ENCODE data around the gene XPNPEP2.

XPNPEP2 gene

DNA sequence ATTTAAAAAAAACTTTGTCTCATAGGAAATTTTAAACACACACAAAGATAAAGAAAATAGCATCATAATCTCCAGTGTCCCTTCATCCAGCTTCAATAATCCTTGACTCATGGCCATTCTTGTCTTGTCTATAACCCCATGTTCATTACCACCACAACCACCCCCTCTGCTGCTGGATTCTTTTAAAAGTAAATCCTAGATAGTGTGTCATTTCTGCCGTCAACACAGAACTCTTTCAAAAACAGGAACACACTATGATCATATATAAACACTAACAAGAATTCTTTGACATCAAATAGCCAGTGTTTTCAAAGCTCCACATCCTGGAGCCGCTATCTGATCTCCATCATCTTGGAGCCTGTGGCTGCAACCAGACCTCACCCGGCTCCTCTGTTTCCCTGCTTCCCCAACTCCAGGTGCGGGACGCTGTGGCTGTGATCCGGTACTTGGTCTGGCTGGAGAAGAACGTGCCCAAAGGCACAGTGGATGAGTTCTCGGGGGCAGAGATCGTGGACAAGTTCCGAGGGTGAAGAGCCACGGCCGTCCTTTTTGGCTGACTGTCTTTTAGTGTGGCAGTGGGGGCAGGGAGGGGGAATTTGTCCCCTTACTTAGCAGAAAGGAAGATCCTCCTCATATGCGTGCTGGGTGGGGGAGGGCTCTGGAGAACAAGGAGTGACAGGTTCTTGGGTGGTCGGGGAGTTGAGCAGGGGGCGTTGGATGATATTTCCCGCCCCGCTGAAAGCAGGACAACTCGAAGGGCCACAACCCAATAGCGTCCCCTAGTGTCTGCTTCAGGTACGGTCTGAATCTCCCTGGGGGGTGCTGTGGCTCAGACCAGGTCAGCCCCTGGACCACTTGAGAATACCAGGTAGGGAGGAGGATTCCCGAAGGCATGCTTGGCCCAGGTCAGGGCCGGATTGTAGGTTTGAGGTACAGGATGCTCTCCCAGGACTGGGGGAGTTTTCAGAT, 15.6 kb downstream of the XPNPEP2 start:
- H3K9ac ChIP-seq (ENCODE audit: low read length) = no peak overlapping the region
- H3K4me3 ChIP-seq (ENCODE audit: low read length) = no peak overlapping the region
- H3K4me1 ChIP-seq (ENCODE audit: control insufficient read depth, insufficient read depth, low read length) = peaks cover 17% of the 10 kb centered on the region
- no peaks in the 10 kb centered on the region for H3K9me3 ChIP-seq (ENCODE audit: control insufficient read depth, low read length)
- DNase-seq (ENCODE audit: low read depth) = no peak
- no peaks in the 10 kb centered on the region for H3K36me3 ChIP-seq (ENCODE audit: control insufficient read depth, insufficient read depth, low read length, severe bottlenecking)
- peaks cover 9% of the 10 kb centered on the region for H3K27me3 ChIP-seq (replicated peaks; ENCODE audit: control insufficient read depth, insufficient read depth, low read length)

DNA sequence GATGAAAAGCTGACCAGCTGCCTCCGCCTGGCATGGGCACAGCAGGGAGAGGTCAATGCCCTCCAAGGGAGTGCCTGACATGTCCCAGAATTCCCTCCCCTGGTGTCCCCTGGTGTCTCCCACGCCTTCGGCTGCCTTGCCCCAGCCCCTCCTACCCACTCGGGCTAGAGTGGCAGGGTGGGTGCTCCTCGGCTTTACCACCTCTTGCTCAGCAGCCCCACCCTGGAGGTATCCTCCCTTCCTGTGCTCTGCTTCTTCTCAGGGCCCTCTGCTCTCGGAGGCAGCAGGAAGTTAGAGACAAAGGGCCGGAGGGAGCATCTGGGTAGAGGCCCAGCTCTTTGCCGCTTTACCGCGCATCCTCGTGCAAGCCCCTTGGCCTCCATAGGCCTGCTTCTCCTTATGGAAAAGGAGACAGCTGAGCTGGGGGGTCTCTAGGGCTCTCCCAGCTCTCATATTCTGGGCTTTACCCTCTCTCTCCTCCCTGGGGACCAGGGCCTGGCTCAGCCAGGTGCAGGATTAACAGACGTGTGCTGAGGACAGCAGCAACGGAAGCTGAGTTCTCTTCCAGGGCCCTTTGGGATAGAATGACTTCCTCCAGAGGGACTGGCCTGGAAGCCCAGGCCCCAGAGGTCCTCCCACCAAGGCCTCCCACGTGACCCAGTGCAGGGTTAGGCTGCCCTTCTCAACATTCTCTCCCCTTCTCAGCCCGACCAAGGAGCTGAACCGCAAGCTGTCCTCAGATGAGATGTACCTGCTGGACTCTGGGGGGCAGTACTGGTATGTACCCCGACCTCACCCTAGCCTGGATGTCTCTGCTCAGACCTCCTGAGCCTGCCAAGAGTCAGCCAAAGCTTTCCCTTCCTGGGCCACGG, 17.2 kb downstream of the XPNPEP2 start:
- no peak for DNase-seq (ENCODE audit: low read depth)
- H3K9me3 ChIP-seq (ENCODE audit: control insufficient read depth, low read length) = no peaks in the 10 kb centered on the region
- no peak overlapping the region for H3K9ac ChIP-seq (ENCODE audit: low read length)
- no peaks in the 10 kb centered on the region for H3K36me3 ChIP-seq (ENCODE audit: control insufficient read depth, insufficient read depth, low read length, severe bottlenecking)
- peaks cover 9% of the 10 kb centered on the region for H3K27me3 ChIP-seq (replicated peaks; ENCODE audit: control insufficient read depth, insufficient read depth, low read length)
- no peak overlapping the region for H3K4me3 ChIP-seq (ENCODE audit: low read length)
- H3K4me1 ChIP-seq (ENCODE audit: control insufficient read depth, insufficient read depth, low read length) = peaks cover 24% of the 10 kb centered on the region

DNA sequence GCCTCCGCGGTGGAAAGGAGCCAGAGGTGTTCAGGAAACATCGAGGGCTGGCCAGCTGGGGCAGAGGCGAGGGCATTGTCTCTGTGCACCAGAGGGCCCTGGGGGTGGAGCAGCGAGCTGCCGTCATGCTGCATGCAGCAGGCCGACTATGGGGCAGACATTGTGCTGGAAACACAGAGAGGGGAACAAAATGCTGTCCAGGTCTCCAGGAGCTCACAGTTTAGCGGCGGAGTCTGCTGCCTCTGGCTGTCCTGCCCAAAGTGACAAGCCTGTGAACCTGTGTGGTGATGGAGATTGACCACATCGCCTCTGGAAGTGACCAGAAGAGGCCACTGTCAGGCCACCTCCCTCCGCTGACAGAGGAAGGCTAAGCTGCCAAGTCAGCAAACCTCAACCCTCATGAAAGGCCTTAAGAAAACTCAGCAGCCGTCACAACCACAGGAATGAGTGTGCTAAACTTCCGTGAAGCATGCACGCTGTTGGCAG, 20.8 kb downstream of the XPNPEP2 start:
- Histone ChIP-seq H3K36me3 (ENCODE audit: control insufficient read depth, insufficient read depth, low read length, severe bottlenecking) (no peaks in the 10 kb centered on the region), H3K4me3 (ENCODE audit: low read length) (no peak overlapping the region), H3K9ac (ENCODE audit: low read length) (peak overlapping the region; percentile 60), H3K9me3 (ENCODE audit: control insufficient read depth, low read length) (no peaks in the 10 kb centered on the region), H3K27me3 (replicated peaks; ENCODE audit: control insufficient read depth, insufficient read depth, low read length) (peaks cover 7% of the 10 kb centered on the region), H3K4me1 (ENCODE audit: control insufficient read depth, insufficient read depth, low read length) (peaks cover 24% of the 10 kb centered on the region)
- peak; percentile 73 for DNase-seq (ENCODE audit: low read depth)

DNA sequence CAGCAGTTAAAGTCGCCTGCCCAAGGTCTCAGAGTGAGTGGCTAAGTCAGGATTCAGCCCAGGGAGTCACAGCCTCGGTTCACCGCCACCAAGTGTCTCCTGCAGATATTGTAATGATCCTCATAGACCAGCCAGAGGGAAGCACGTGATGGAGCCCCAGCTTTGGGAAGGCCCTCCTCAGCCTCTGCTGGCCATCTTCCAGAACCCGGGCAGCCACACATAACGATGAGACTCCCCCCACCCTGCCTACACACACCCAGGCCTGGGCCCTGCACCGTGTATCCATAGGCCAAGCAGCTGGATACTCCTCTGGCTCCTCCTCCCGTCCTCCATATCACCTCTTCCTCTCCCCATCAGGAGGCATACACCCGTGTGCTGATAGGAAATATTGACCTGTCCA, 21.4 kb downstream of the XPNPEP2 start:
- Histone ChIP-seq H3K36me3 (ENCODE audit: control insufficient read depth, insufficient read depth, low read length, severe bottlenecking) (no peaks in the 10 kb centered on the region), H3K4me3 (ENCODE audit: low read length) (no peak overlapping the region), H3K4me1 (ENCODE audit: control insufficient read depth, insufficient read depth, low read length) (peaks cover 24% of the 10 kb centered on the region), H3K27me3 (replicated peaks; ENCODE audit: control insufficient read depth, insufficient read depth, low read length) (peaks cover 2% of the 10 kb centered on the region), H3K9me3 (ENCODE audit: control insufficient read depth, low read length) (no peaks in the 10 kb centered on the region), H3K9ac (ENCODE audit: low read length) (peak overlapping the region; percentile 60)
- DNase-seq (ENCODE audit: low read depth) = no peak

DNA sequence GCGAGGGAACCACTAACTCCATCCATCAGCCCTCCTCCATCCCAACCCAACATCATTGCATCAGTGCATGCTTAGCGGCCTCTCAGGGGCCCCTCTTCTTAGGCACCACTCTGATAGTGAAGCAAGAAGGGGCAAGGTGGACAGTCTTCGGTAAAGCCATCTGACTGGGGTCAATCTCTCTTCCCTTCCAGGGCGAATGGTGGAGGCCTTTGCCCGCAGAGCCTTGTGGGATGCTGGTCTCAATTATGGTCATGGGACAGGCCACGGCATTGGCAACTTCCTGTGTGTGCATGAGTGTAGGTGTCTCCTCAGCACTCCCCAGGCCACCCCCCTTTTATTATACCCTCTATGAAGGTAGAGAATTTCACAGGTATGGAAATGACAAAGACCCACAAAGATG, 22.2 kb downstream of the XPNPEP2 start:
- Histone ChIP-seq H3K4me1 (ENCODE audit: control insufficient read depth, insufficient read depth, low read length) (peaks cover 24% of the 10 kb centered on the region), H3K27me3 (replicated peaks; ENCODE audit: control insufficient read depth, insufficient read depth, low read length) (no peaks in the 10 kb centered on the region), H3K4me3 (ENCODE audit: low read length) (no peak overlapping the region), H3K36me3 (ENCODE audit: control insufficient read depth, insufficient read depth, low read length, severe bottlenecking) (no peaks in the 10 kb centered on the region), H3K9ac (ENCODE audit: low read length) (no peak overlapping the region), H3K9me3 (ENCODE audit: control insufficient read depth, low read length) (no peaks in the 10 kb centered on the region)
- no peak for DNase-seq (ENCODE audit: low read depth)

DNA sequence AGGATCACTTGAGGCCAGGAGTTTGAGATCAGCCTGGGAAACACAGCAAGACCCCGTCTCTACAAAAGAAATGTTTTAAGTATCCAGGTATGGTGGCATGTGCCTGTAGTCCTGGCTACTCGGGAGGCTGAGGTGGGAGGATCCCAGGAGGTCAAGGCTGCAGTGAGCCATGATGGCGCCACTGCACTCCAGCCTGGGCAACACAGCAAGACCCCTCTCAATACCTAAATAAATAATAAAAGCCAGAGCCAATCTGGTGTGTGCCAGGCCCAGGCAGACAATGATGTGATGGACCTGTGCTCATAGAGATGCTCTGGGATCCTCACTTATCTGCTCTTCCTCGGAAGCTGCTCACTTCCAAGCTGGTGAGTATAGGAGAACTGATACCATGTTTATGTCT, 22.8 kb downstream of the XPNPEP2 start:
- Histone ChIP-seq H3K36me3 (ENCODE audit: control insufficient read depth, insufficient read depth, low read length, severe bottlenecking) (no peaks in the 10 kb centered on the region), H3K9ac (ENCODE audit: low read length) (no peak overlapping the region), H3K9me3 (ENCODE audit: control insufficient read depth, low read length) (no peaks in the 10 kb centered on the region), H3K4me3 (ENCODE audit: low read length) (no peak overlapping the region), H3K27me3 (replicated peaks; ENCODE audit: control insufficient read depth, insufficient read depth, low read length) (no peaks in the 10 kb centered on the region), H3K4me1 (ENCODE audit: control insufficient read depth, insufficient read depth, low read length) (peaks cover 24% of the 10 kb centered on the region)
- no peak for DNase-seq (ENCODE audit: low read depth)

DNA sequence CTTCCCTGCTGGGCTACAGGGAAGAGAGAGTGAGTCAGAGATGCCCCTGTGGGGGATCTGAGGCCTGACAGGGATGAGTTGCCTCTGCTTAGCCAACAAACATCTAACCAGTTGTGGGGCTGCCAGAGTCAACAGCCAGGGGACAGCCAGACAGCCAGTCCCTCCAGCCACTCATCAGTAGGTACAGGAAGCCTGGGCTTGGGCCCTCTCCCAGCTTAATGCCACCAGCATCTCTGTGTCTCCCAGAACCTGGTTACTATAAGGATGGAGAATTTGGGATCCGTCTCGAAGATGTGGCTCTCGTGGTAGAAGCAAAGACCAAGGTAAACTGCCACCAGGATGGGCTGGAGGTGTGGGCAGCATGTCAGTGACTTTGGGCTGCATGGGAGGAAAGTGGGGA, 23.7 kb downstream of the XPNPEP2 start:
- no peaks in the 10 kb centered on the region for H3K9me3 ChIP-seq (ENCODE audit: control insufficient read depth, low read length)
- H3K4me3 ChIP-seq (ENCODE audit: low read length) = no peak overlapping the region
- no peak for DNase-seq (ENCODE audit: low read depth)
- H3K9ac ChIP-seq (ENCODE audit: low read length) = no peak overlapping the region
- H3K4me1 ChIP-seq (ENCODE audit: control insufficient read depth, insufficient read depth, low read length) = peaks cover 24% of the 10 kb centered on the region
- H3K27me3 ChIP-seq (replicated peaks; ENCODE audit: control insufficient read depth, insufficient read depth, low read length) = no peaks in the 10 kb centered on the region
- no peaks in the 10 kb centered on the region for H3K36me3 ChIP-seq (ENCODE audit: control insufficient read depth, insufficient read depth, low read length, severe bottlenecking)

DNA sequence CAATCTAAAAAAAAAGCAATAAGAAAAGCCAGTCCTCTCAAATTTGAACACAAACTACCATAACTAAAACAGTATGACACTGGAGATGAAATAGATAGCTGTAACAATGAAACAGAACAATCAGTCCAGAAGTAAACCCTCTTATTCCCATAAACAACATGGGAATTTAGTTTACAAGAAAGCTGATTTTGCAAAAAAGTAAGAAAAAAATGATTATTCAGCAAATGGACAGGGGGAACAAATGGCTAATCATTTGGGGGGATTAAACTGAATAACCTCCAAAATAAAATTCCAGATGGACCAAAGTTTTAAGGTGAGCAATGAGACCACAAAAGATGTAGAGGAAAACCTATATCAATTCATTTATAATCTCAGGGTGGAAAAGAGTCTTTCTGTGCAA, 24.9 kb downstream of the XPNPEP2 start:
- Histone ChIP-seq H3K4me1 (ENCODE audit: control insufficient read depth, insufficient read depth, low read length) (peaks cover 19% of the 10 kb centered on the region), H3K9me3 (ENCODE audit: control insufficient read depth, low read length) (no peaks in the 10 kb centered on the region), H3K4me3 (ENCODE audit: low read length) (no peak overlapping the region), H3K36me3 (ENCODE audit: control insufficient read depth, insufficient read depth, low read length, severe bottlenecking) (no peaks in the 10 kb centered on the region), H3K27me3 (replicated peaks; ENCODE audit: control insufficient read depth, insufficient read depth, low read length) (no peaks in the 10 kb centered on the region), H3K9ac (ENCODE audit: low read length) (no peak overlapping the region)
- DNase-seq (ENCODE audit: low read depth) = no peak

DNA sequence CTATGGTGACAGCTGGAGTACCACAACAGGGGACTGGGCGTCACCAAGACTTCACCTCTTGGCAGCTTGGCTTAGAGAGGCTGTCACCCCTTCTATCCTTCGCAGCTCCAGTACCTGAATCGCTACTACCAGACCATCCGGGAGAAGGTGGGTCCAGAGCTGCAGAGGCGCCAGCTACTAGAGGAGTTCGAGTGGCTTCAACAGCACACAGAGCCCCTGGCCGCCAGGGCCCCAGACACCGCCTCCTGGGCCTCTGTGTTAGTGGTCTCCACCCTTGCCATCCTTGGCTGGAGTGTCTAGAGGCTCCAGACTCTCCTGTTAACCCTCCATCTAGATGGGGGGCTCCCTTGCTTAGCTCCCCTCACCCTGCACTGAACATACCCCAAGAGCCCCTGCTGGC, 29.4 kb downstream of the XPNPEP2 start:
- Histone ChIP-seq H3K36me3 (ENCODE audit: control insufficient read depth, insufficient read depth, low read length, severe bottlenecking) (no peaks in the 10 kb centered on the region), H3K27me3 (replicated peaks; ENCODE audit: control insufficient read depth, insufficient read depth, low read length) (peaks cover 12% of the 10 kb centered on the region), H3K4me3 (ENCODE audit: low read length) (no peak overlapping the region), H3K9me3 (ENCODE audit: control insufficient read depth, low read length) (no peaks in the 10 kb centered on the region), H3K9ac (ENCODE audit: low read length) (no peak overlapping the region), H3K4me1 (ENCODE audit: control insufficient read depth, insufficient read depth, low read length) (no peaks in the 10 kb centered on the region)
- DNase-seq (ENCODE audit: low read depth) = no peak

DNA sequence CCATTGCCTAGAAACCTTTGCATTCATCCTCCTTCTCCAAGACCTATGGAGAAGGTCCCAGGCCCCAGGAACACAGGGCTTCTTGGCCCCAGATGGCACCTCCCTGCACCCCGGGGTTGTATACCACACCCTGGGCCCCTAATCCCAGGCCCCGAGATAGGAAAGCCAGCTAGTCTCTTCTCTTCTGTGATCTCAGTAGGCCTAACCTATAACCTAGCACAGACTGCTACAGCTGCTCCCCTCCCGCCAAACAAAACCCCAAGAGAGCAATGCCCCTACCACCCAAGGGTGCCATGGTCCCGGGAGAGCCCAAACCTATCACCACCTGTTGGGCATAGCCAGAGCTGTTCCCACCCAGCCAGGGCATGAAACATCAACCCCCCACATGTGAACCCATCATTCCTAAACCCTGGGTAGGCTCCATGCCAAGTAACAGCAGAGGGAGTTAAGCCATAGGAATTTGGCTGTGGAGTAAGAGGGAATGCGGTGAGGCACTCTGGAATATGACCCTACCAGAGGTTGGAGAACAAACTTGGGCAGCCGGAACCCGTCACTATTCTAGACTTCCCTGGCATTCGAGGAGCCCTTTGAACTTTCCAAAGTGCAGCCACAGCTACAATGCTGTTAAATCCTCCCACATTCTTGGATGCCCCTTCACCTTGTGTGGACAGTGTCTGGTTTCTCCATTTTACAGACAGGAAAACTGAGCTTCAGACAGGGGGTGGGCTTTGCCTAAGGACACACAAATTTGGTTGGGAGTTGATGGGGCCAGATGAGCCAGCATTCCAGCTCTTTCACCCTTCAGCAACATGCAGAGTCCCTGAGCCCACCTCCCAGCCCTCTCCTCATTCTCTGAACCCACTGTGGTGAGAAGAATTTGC, 30.0 kb downstream of the XPNPEP2 start:
- Histone ChIP-seq H3K9me3 (ENCODE audit: control insufficient read depth, low read length) (no peaks in the 10 kb centered on the region), H3K27me3 (replicated peaks; ENCODE audit: control insufficient read depth, insufficient read depth, low read length) (peaks cover 12% of the 10 kb centered on the region), H3K9ac (ENCODE audit: low read length) (no peak overlapping the region), H3K4me3 (ENCODE audit: low read length) (no peak overlapping the region), H3K36me3 (ENCODE audit: control insufficient read depth, insufficient read depth, low read length, severe bottlenecking) (no peaks in the 10 kb centered on the region), H3K4me1 (ENCODE audit: control insufficient read depth, insufficient read depth, low read length) (no peaks in the 10 kb centered on the region)
- peak; percentile 2 for DNase-seq (ENCODE audit: low read depth)
